GM15510 (cell line): ENCODE measurements around the gene ZC3H4.

Experiments
- POLR2A ChIP-seq: IDR thresholded peaks from 3 replicates; pipeline ENCODE4 v1.6.1; 2011; ENCODE audit warnings: borderline replicate concordance; ENCODE audit not compliant: insufficient read length; ENCODE audit errors: extremely low read depth

Gene ZC3H4

GRCh38 chr19:47084879-47085439 lies 28.6 kb downstream of the ZC3H4 start:
- no peak for TF ChIP-seq POLR2A

DNA sequence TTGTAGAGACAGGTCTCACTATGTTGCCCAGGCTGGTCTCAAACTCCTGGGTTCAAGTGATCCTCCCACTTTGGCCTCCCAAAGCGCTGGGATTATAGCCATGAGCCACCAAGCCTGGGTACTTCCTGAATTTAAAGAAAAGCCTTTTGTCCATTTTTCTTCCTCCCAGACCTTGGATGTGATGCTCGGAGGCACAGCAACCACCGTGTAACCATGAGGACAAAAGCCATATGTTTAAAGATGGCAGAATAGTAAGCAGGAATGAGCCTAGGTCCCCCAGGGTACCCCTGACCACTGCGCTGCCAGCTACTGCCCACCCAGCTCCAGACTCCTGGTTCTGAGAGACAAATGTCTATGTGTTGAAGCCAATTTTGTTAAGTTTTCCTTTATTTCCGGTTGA lies 31.1 kb downstream of the ZC3H4 start:
- TF ChIP-seq POLR2A = no peak

- TF ChIP-seq POLR2A = no peak
Measured at GRCh38 chr19:47081095-47081494, 32.5 kb downstream of the ZC3H4 start.

- TF ChIP-seq POLR2A = no peak
Measured at GRCh38 chr19:47075941-47076340, 37.6 kb downstream of the ZC3H4 start.

DNA sequence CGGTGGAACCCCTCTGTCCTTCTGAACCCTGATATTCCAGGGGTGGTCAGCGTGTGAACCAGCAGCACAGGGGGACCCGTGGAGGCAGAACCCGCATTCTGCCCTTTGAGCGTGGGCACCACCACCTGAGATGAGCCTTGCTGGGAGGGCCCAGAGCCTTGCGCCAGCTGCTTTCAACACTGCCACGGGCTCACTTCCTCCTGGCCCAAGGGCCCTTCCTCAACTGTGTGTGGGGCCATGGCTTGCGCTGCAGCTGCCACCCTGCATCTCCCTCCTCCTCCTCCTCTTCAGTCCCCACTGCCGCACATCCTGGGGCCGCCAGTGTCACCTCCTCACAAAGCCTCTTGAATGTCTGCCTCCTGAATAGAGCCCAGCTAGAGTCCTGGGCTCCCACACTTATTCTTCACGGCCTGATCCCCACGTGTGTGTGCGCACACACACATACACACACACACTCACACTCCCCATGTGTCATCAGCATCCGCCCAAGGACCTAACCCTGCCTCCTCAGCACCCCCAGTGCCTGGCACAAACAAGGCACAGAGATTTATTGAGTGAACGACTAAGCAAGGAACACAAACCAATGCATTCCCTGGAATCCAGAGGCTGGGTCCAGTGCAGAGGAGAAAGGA lies 38.3 kb downstream of the ZC3H4 start:
- no peak for TF ChIP-seq POLR2A

- TF ChIP-seq POLR2A = no peak
Measured at GRCh38 chr19:47074621-47075020, 39.0 kb downstream of the ZC3H4 start.

GRCh38 chr19:47073574-47073973 lies 40.0 kb downstream of the ZC3H4 start:
- no peak for TF ChIP-seq POLR2A

GRCh38 chr19:47072323-47072722 lies 41.3 kb downstream of the ZC3H4 start:
- TF ChIP-seq POLR2A = no peak

DNA sequence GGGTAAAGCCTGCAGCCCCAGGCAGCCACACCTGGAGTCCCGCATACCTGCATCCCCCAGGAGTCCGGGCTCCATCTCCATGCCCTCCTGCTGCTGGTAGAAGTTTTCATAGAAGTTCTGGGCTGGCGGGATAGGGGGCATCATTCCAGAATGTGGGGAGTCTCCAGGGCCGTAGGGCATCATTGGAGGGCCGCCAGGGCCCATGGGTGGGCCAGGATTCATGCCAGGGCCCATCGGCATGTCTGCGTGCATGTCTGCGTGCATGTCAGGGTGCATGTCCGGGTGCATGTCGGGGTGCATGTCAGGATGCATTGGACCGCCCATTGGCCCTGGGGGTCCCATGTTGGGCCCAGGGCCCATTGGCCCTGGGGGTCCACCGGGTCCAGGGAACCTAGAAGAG lies 41.8 kb downstream of the ZC3H4 start:
- no peak for TF ChIP-seq POLR2A

GRCh38 chr19:47070756-47071155 lies 42.8 kb downstream of the ZC3H4 start:
- TF ChIP-seq POLR2A = no peak

DNA sequence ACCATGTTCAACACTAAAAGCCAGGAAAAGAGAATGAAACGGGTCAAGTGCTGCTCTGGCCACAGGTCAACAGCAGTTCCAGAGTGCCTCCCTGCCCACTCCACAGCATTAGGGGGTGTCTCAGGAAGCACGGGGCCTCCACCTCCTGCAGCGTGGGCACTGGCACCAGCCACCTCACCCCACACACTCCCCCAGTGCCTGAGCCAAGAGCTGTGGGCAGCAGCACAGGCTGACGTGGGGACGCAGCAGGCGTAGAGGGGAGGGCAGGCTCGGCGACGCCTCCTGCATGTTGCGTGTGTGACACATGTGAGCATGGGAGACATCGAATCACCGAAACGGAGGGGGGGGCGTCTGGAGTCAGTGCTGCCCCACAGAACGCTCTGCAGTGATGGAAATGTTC lies 43.8 kb downstream of the ZC3H4 start:
- no peak for TF ChIP-seq POLR2A

- no peak for TF ChIP-seq POLR2A
Measured at GRCh38 chr19:47068876-47069406, 44.6 kb downstream of the ZC3H4 start.

DNA sequence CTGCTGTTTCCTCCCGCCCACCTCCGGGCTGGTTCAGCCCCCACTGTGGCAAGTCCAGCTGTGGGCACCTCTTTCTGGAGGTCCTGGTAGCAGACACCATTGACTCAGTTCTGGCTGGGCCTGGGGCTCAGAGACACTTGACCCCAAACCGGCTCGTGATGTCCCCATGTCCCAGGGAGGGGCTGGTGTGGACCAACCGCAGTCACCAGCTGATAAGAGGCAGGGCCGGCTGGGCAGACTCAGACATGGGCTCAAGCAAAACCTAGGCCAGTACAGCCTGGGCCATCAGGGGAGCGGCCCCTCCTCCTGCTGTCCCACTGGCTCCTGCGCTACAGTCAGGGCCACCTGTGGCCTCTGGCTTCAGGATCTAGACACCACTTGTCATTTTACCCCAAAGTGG lies 45.3 kb downstream of the ZC3H4 start:
- no peak for TF ChIP-seq POLR2A

DNA sequence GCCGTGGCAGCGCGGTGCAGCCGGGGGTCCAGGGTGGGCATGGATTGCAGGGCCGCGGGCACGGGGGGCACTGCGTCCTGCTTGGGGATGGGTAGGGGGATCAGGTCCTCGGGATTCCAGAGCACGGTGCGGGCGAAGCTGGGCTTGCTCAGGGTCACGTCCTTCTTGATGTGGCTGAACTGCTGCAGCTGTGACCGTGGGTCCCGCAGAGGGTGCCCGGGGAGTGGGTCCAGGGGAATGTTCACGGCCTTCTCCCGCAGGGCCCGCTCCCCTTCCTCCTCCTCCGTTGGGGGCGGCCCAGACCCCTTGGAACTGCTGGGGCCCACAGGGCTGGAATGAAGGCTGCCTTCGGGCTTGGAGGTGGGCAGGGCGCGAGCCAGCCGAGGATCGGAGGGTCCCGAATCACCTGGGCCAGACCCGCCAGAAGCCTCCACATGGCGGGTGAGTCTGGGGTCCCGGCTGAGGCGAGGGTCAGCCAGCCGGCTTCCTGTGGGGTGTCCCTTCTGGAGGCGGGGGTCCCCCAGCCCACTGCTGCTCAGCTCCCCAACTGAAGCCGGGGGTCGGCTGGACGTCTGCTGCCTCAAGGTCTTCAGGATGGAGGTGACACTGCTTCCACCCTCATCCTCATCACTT lies 46.2 kb downstream of the ZC3H4 start:
- TF ChIP-seq POLR2A = no peak

DNA sequence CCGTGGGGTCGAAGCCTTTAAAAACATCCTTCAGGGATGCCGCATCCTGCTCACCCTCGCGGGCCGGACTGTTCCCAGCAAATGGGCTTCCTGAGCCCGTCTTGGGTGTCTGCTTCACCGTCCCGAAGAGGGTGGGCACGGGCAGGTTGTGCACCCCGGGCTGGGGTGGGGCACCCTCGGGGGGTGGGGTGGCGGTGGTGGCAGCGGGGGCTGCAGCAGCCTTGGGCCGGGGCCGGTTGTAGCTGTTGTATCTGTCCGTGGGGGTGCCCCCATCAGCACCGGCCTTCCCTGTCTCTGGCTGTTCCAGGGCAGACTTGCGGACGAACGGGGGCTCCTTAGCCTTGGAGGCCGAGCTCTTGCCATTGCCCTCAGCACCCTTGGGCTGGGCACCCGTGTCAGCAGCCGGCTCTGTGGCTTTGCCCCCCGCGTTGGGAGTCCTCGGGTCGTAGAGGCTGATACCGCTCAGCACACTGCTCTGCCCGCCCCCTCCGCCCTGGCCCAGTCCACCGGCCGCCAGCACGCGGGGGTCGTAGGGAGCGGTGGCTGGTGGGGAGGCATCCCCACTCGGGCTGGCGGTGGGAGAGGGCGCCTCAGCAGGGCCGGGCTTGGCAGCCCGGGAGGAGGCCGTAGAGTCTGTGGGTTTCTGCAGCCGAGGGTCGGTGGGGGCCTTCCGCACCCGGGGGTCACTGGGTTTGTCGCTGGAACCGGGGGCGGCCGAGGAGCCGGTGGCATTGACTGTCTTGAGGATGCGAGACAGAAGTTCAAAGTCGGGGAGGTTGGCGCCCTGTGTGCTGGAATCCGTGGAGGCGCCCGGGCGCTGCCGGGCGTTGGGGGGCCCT lies 47.0 kb downstream of the ZC3H4 start:
- TF ChIP-seq POLR2A = no peak
